ENCODE results near the gene WRAP73. TPM values are rescaled to one million over a fixed set of nuclear protein-coding genes. Genes with fewer than 3 reads are reported as not detected.

The WRAP73 gene
- total RNA-seq, 1 experiment from 2014 or later: 14.9 TPM

DNA sequence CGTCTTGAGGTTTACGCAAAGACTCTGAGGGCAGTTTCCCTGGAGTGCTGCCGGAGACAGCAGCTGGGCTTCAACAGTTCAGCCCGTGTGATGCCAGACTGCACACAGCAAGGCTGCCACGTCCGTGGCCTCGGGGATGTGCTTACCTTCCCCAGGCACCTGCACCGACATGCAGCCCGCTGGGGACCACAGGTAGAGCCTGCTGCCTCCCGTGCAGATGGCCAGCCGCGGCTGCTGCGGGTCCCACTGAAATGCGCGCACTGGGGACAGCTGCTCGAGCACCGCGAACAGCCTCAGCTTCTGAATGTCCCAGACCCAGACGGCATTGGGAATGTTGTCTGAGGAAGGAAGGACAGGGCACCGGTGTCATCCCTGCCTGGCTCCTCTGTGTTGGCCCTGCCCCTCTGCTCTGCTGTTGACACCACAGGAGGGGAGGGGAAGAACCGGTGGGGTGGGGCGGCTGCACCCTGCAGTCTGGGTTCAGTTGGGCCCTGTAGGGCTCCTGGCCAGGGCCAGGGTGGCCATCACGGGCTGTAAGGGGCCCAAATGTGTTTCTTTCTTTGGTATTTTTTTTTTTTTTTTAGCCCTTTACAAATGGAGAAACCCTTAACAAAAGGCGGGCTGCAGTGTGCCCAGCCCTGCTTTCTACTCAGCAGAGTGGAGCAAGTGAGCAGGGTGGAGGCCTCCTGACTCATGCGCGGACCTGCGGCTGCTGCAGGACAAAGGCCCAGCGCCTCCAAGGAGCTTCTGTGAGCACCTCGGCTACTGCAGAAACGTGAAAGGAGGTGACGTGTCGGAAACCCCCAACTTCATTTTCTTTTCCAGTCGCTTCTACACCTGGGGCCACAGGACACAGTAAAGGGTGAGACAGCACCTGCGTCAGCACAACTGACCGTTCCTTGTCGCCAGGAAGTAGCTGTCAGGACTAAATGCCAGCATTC is 18.3 kb downstream of the WRAP73 start:
- Mint-ChIP-seq H3K9me3 (ENCODE audit: low read depth, unreplicated experiment) (no peaks in the 10 kb centered on the region), H3K4me3 (ENCODE audit: low read depth, unreplicated experiment) (no peak overlapping the region), H3K27me3 (ENCODE audit: unreplicated experiment) (no peaks in the 10 kb centered on the region), H3K4me1 (ENCODE audit: low read depth, unreplicated experiment) (no peaks in the 10 kb centered on the region), H3K36me3 (ENCODE audit: insufficient read depth, unreplicated experiment) (peaks cover 19% of the 10 kb centered on the region), H3K27ac (ENCODE audit: unreplicated experiment) (no peak overlapping the region)
- no TSS peak for BruUV-seq (replicated peaks)
- CTCF ChIA-PET: no interaction called here
- DNase-seq: no peak
- intact Hi-C loops (cut with micrococcal nuclease; ENCODE audit: unreplicated experiment): no loop called here
- TF ChIP-seq CTCF (IDR thresholded peaks at IDR 0.05; ENCODE audit: unreplicated experiment): no peak

GRCh38 chr1:3630914-3631313 is 19.0 kb downstream of the WRAP73 start:
- Mint-ChIP-seq H3K27me3 (ENCODE audit: unreplicated experiment) (no peaks in the 10 kb centered on the region), H3K27ac (ENCODE audit: unreplicated experiment) (no peak overlapping the region), H3K36me3 (ENCODE audit: insufficient read depth, unreplicated experiment) (peaks cover 23% of the 10 kb centered on the region), H3K9me3 (ENCODE audit: low read depth, unreplicated experiment) (no peaks in the 10 kb centered on the region), H3K4me3 (ENCODE audit: low read depth, unreplicated experiment) (no peak overlapping the region), H3K4me1 (ENCODE audit: low read depth, unreplicated experiment) (no peaks in the 10 kb centered on the region)
- intact Hi-C loops (cut with micrococcal nuclease; ENCODE audit: unreplicated experiment): no loop called here
- BruUV-seq (replicated peaks): no TSS peak
- TF ChIP-seq CTCF (IDR thresholded peaks at IDR 0.05; ENCODE audit: unreplicated experiment): no peak
- no peak for DNase-seq
- CTCF ChIA-PET: no interaction called here

GRCh38 chr1:3630161-3630611 is 19.7 kb downstream of the WRAP73 start:
- Mint-ChIP-seq H3K4me3 (ENCODE audit: low read depth, unreplicated experiment) (no peak overlapping the region), H3K4me1 (ENCODE audit: low read depth, unreplicated experiment) (no peaks in the 10 kb centered on the region), H3K36me3 (ENCODE audit: insufficient read depth, unreplicated experiment) (peaks cover 30% of the 10 kb centered on the region), H3K27me3 (ENCODE audit: unreplicated experiment) (no peaks in the 10 kb centered on the region), H3K9me3 (ENCODE audit: low read depth, unreplicated experiment) (no peaks in the 10 kb centered on the region), H3K27ac (ENCODE audit: unreplicated experiment) (no peak overlapping the region)
- DNase-seq: no peak
- intact Hi-C loops (cut with micrococcal nuclease; ENCODE audit: unreplicated experiment): no loop called here
- BruUV-seq (replicated peaks): no TSS peak
- no peak for TF ChIP-seq CTCF (IDR thresholded peaks at IDR 0.05; ENCODE audit: unreplicated experiment)
- CTCF ChIA-PET: no interaction called here

DNA sequence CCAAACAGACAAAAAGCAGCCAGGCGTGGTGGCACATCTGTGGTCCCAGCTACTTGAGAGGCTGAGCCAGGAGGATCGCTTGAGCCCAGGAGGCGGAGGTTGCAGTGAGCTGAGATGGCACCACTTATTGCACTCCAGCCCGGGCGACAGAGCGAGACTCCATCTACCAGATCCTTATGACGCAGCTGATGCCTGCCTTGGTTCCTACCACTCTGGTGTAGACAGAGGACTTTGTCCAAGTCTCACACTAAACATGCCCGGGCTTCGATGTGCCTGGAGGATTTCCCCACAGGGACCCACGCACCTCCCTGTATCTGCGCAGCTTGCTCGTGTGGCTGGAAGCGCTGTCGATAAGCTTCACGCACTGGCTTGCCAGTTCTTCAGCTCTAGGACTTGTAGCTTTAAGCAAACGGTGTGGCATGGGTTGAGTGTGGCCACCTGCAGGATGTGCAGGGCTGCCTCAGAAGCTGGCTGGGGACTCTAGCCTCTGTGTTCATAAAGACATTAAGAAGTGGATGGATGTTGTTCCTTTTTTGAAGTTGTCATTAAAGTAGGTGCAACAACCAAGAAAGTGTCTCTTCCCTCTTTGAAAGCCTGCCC is 20.2 kb downstream of the WRAP73 start:
- DNase-seq: no peak
- Mint-ChIP-seq H3K4me3 (ENCODE audit: low read depth, unreplicated experiment) (no peak overlapping the region), H3K27me3 (ENCODE audit: unreplicated experiment) (no peaks in the 10 kb centered on the region), H3K4me1 (ENCODE audit: low read depth, unreplicated experiment) (no peaks in the 10 kb centered on the region), H3K9me3 (ENCODE audit: low read depth, unreplicated experiment) (no peaks in the 10 kb centered on the region), H3K36me3 (ENCODE audit: insufficient read depth, unreplicated experiment) (peaks cover 32% of the 10 kb centered on the region), H3K27ac (ENCODE audit: unreplicated experiment) (no peak overlapping the region)
- intact Hi-C loops (cut with micrococcal nuclease; ENCODE audit: unreplicated experiment): no loop called here
- TF ChIP-seq CTCF (IDR thresholded peaks at IDR 0.05; ENCODE audit: unreplicated experiment): no peak
- CTCF ChIA-PET: no interaction called here
- BruUV-seq (replicated peaks): TSS peak; percentile 62
